ENCODE measurements around the gene GNA14. TPM values are rescaled to one million over a fixed set of nuclear protein-coding genes. Genes with fewer than 3 reads are reported as not detected.
"Not testable (repeated sequence)": the region's sequence is repeated elsewhere in the genome, so short reads cannot be mapped to it uniquely, and the experiment has no call there.

The GNA14 gene
- total RNA-seq, 1 experiment from 2014 or later: 0.25 TPM

DNA sequence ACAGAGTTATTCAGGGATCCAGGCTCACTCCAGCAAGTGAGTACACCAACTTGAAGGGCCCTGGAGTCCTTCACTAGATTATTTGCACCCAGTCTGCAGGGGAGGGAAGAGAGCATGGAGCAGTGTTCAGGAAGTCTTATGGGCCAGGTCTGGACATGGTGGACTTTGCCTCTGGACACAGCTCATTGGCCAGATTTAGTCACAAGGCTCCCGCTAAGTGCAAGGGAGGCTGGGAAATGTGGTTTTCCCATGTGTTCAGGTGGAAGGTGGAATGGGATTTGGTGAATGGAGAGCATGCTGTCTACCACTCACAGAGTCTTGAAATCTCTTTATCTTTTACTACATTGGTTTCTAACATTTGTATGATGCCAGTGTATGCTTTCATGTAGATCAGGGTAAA lies 200.5 kb downstream of the GNA14 start:
- H4K20me1 ChIP-seq (ENCODE audit: insufficient read depth): no peaks in the 10 kb centered on the region
- ATAC-seq (no peak; the same call in 1 of the 2 replicates), DNase-seq (ENCODE audit: low read depth, low spot score) (no peak)
- H3K9ac ChIP-seq (ENCODE audit: low read length): no peak overlapping the region
- ChIA-PET POLR2A (no interaction called here), RAD21 (ENCODE audit: low non-redundant PET in 1 of 2, low total read pairs in 2 of 2, uncharacterized antibody in 2 of 2, unreplicated experiment in 2 of 2) (no interaction called here), CTCF (interaction anchor here (1.5 kb wide), 1 partner anchor 9 kb away, joined by 4 read pairs; no protein-coding TSS in a partner anchor)
- H2AFZ ChIP-seq (ENCODE audit: low read depth, low read length, poor library complexity, severe bottlenecking): no peak overlapping the region
- no peaks in the 10 kb centered on the region for H3K9me2 ChIP-seq (ENCODE audit: insufficient read depth)
- H3K4me3 ChIP-seq (replicated peaks in 1 of 2; ENCODE audit: low read depth in 1 of 2, low read length in 2 of 2): no peak overlapping the region
- H3K79me2 ChIP-seq (ENCODE audit: insufficient read depth, low read length): no peaks in the 10 kb centered on the region
- H3K4me2 ChIP-seq (ENCODE audit: low read length): no peak overlapping the region
- H3K27ac ChIP-seq (ENCODE audit: low read depth, low read length): no peak overlapping the region
- no peak for TF ChIP-seq REST (IDR thresholded peaks at IDR 0.05; ENCODE audit: low read depth)
- H3K27me3 ChIP-seq (ENCODE audit: insufficient read depth, low read length): no peaks in the 10 kb centered on the region
- H3K36me3 ChIP-seq (ENCODE audit: control insufficient read depth in 1 of 2, insufficient read depth in 2 of 2, low read length in 2 of 2): no peaks in the 10 kb centered on the region
- H3K4me1 ChIP-seq (ENCODE audit: control insufficient read depth in 1 of 2, insufficient read depth in 2 of 2, low read length in 2 of 2): no peaks in the 10 kb centered on the region
- no TSS peak for BruUV-seq (replicated peaks)
- intact Hi-C loops (cut with micrococcal nuclease): no loop called here
- no peaks in the 10 kb centered on the region for H3K9me3 ChIP-seq (ENCODE audit: control insufficient read depth in 1 of 2, insufficient read depth in 1 of 2, low read depth in 1 of 2, low read length in 2 of 2)

DNA sequence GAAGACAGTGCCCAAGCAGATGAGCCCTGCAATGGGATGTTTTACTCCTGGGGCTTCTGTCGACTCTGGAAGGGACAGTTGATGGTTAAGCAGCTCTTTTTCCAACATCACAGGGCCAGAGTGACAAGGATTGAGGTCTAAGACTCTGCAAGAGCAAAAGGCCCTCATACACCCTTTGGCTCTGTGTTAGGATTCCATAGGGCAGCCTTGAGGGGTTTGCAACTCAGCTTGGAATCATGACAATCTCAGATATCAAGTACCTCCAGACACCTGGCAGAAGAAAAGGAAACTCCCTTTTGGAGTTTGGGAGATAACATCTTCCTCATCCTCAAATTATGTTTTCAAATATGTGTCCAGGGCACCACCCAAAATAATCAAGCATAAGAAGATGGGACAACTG lies 205.7 kb downstream of the GNA14 start:
- Histone ChIP-seq H3K9ac (ENCODE audit: low read length) (no peak overlapping the region), H3K36me3 (ENCODE audit: control insufficient read depth in 1 of 2, insufficient read depth in 2 of 2, low read length in 2 of 2) (no peaks in the 10 kb centered on the region), H2AFZ (ENCODE audit: low read depth, low read length, poor library complexity, severe bottlenecking) (no peak overlapping the region), H3K9me3 (ENCODE audit: control insufficient read depth in 1 of 2, insufficient read depth in 1 of 2, low read depth in 1 of 2, low read length in 2 of 2) (no peaks in the 10 kb centered on the region), H4K20me1 (ENCODE audit: insufficient read depth) (no peaks in the 10 kb centered on the region), H3K4me2 (ENCODE audit: low read length) (no peak overlapping the region), H3K27me3 (ENCODE audit: insufficient read depth, low read length) (no peaks in the 10 kb centered on the region), H3K79me2 (ENCODE audit: insufficient read depth, low read length) (no peaks in the 10 kb centered on the region), H3K4me3 (replicated peaks in 1 of 2; ENCODE audit: low read depth in 1 of 2, low read length in 2 of 2) (no peak overlapping the region), H3K9me2 (ENCODE audit: insufficient read depth) (no peaks in the 10 kb centered on the region), H3K27ac (ENCODE audit: low read depth, low read length) (no peak overlapping the region), H3K4me1 (ENCODE audit: control insufficient read depth in 1 of 2, insufficient read depth in 2 of 2, low read length in 2 of 2) (no peaks in the 10 kb centered on the region)
- RAD21 ChIA-PET (ENCODE audit: low non-redundant PET in 1 of 2, low total read pairs in 2 of 2, uncharacterized antibody in 2 of 2, unreplicated experiment in 2 of 2): no interaction called here
- POLR2A ChIA-PET: no interaction called here
- CTCF ChIA-PET: interaction anchor here (1.5 to 2.6 kb wide), 2 partner anchors 9 to 14 kb away, joined by 9 to 15 read pairs; no protein-coding TSS in a partner anchor
- TF ChIP-seq EGR1 (IDR thresholded peaks at IDR 0.05; ENCODE audit: low read depth): no peak
- TF ChIP-seq SRF (IDR thresholded peaks at IDR 0.05; ENCODE audit: low read depth): no peak
- TF ChIP-seq CEBPB (IDR thresholded peaks at IDR 0.05; ENCODE audit: low read depth): no peak
- TF ChIP-seq, protein P1, sequence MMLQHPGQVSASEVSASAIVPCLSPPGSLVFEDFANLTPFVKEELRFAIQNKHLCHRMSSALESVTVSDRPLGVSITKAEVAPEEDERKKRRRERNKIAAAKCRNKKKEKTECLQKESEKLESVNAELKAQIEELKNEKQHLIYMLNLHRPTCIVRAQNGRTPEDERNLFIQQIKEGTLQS (IDR thresholded peaks at IDR 0.05): no peak
- no peak for TF ChIP-seq EZH2 (IDR thresholded peaks at IDR 0.05)
- no peak for TF ChIP-seq CBX3 (IDR thresholded peaks at IDR 0.05; ENCODE audit: low read depth)
- TF ChIP-seq YY1 (IDR thresholded peaks at IDR 0.05; ENCODE audit: extremely low read depth, insufficient replicate concordance, low read depth, low read length): no peak
- intact Hi-C loops (cut with micrococcal nuclease): no loop called here
- ATAC-seq (no peak), DNase-seq (ENCODE audit: low read depth, low spot score) (no peak)
- BruUV-seq (replicated peaks): no TSS peak

GRCh38 chr9:77441124-77441523 lies 207.0 kb downstream of the GNA14 start:
- H3K27ac ChIP-seq (ENCODE audit: low read depth, low read length); intact Hi-C loops (cut with micrococcal nuclease); RAD21 ChIA-PET (ENCODE audit: low non-redundant PET in 1 of 2, low total read pairs in 2 of 2, uncharacterized antibody in 2 of 2, unreplicated experiment in 2 of 2); H3K79me2 ChIP-seq (ENCODE audit: insufficient read depth, low read length); ATAC-seq; H3K4me2 ChIP-seq (ENCODE audit: low read length); H2AFZ ChIP-seq (ENCODE audit: low read depth, low read length, poor library complexity, severe bottlenecking); DNase-seq (ENCODE audit: low read depth, low spot score); H3K27me3 ChIP-seq (ENCODE audit: insufficient read depth, low read length); H4K20me1 ChIP-seq (ENCODE audit: insufficient read depth); H3K4me1 ChIP-seq (ENCODE audit: control insufficient read depth in 1 of 2, insufficient read depth in 2 of 2, low read length in 2 of 2); H3K9me3 ChIP-seq (ENCODE audit: control insufficient read depth in 1 of 2, insufficient read depth in 1 of 2, low read depth in 1 of 2, low read length in 2 of 2); CTCF ChIA-PET; BruUV-seq (replicated peaks); H3K4me3 ChIP-seq (replicated peaks in 1 of 2; ENCODE audit: low read depth in 1 of 2, low read length in 2 of 2); H3K36me3 ChIP-seq (ENCODE audit: control insufficient read depth in 1 of 2, insufficient read depth in 2 of 2, low read length in 2 of 2); H3K9ac ChIP-seq (ENCODE audit: low read length); POLR2A ChIA-PET; H3K9me2 ChIP-seq (ENCODE audit: insufficient read depth): not testable (repeated sequence)
